Esophagus muscularis mucosa (tissue), 3 donors: ENCODE measurements around the gene MATN3.
A peak's percentile ranks its signal among the peaks of the same experiment; 100 is the strongest.

Experiments used
- POLR2A ChIP-seq: fragments of 450-650 bp; IDR thresholded peaks from one replicate; pipeline ENCODE4 v1.6.1; 2017; ENCODE audit warnings: antibody characterized with exemption, moderate library complexity, mild to moderate bottlenecking, low read depth
- TF ChIP-seq, protein P1 (sequence below), 3 experiments: fragments of 200-600 bp in 2 of 3; fragments of 450-650 bp in 1 of 3; sonication (generic) in 2 of 3; IDR thresholded peaks; one replicate each; pipeline ENCODE4 v1.5.1; 2017 to 2019; ENCODE audit warnings: antibody characterized with exemption in 3 of 3, mild to moderate bottlenecking in 2 of 3, moderate library complexity in 1 of 3

DNA sequence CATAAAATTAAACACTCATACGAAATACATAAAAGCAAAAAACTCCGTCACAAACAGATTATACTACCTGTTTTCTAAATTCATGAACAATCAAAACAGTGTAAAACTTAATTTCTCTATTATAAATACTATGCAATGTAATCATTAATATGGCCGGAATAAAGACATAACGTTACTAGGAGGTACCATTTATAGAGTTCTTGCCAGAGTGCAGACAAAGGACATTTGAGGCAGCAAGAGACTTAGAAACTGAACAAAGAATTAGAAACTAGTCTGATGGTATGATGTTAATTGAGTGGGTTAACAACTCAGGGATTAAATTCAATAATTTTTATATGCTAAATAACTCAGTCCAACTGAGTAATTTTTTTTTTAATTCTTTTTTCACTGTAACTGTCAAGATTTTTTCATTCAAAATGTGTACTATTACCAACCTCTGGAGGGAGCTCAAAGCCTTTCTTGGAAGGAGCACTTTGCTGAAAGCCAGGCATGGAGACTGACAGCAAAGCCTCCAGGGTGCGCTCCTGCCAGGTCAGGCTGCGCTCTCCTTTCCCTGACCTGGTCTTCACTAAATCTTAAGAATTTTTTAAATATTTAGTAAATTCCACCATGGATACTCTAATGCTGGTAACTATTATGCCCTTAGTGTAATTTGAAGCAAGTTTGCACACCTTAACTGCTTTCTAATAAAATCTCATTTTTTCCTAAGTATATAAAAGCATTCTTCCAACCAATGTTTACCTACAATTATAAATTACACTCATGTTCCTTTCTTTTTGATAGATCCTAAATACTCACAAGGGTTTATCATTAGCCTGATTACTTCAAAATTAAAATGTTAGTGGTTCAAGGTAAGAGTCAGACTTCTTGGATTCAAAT, 56.7 kb downstream of the MATN3 start:
- TF ChIP-seq, protein P1, sequence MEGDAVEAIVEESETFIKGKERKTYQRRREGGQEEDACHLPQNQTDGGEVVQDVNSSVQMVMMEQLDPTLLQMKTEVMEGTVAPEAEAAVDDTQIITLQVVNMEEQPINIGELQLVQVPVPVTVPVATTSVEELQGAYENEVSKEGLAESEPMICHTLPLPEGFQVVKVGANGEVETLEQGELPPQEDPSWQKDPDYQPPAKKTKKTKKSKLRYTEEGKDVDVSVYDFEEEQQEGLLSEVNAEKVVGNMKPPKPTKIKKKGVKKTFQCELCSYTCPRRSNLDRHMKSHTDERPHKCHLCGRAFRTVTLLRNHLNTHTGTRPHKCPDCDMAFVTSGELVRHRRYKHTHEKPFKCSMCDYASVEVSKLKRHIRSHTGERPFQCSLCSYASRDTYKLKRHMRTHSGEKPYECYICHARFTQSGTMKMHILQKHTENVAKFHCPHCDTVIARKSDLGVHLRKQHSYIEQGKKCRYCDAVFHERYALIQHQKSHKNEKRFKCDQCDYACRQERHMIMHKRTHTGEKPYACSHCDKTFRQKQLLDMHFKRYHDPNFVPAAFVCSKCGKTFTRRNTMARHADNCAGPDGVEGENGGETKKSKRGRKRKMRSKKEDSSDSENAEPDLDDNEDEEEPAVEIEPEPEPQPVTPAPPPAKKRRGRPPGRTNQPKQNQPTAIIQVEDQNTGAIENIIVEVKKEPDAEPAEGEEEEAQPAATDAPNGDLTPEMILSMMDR (IDR thresholded peaks at IDR 0.05), result peak; percentile 51 to 66 (median 63)
- TF ChIP-seq POLR2A, result no peak
